Measurements from ENCODE around the gene GAP43. TPM values are rescaled to one million over a fixed set of nuclear protein-coding genes. Genes with fewer than 3 reads are reported as not detected.

GAP43 gene
- total RNA-seq, 6 experiments from 2014 or later: not detected

- intact Hi-C loops (cut with DNase I): no loop called here
- no peak for DNase-seq
- Histone ChIP-seq H3K4me3 (no peak overlapping the region), H3K9me3 (no peaks in the 10 kb centered on the region), H3K4me1 (peaks cover 0 to 6% (median 0%) of the 10 kb centered on the region in 4 donors), H3K36me3 (no peaks in the 10 kb centered on the region), H3K27ac (no peak overlapping the region), H3K27me3 (peaks cover 0 to 9% of the 10 kb centered on the region in 2 donors)
- no peak for ATAC-seq
- no peak for TF ChIP-seq POLR2A (IDR thresholded peaks at IDR 0.05)
- no peak for TF ChIP-seq CTCF (IDR thresholded peaks at IDR 0.05)
- WGBS (ENCODE audit: insufficient coverage, low coverage, low lambda C conversion rate, missing lambda C conversion rate): 39% methylated on average over 1 of the region's 1 CpG
Observed at GRCh38 chr3:115628075-115628412, 4.7 kb downstream of the GAP43 start.

- no peak overlapping the region for H3K27ac ChIP-seq
- intact Hi-C loops (cut with DNase I): no loop called here
- no peak for ATAC-seq
- WGBS (ENCODE audit: insufficient coverage, low coverage, low lambda C conversion rate, missing lambda C conversion rate): 60% methylated on average over 3 of the region's 3 CpGs
- H3K9me3 ChIP-seq: no peaks in the 10 kb centered on the region
- no peak for DNase-seq
- TF ChIP-seq CTCF (IDR thresholded peaks at IDR 0.05): no peak
- no peak for TF ChIP-seq POLR2A (IDR thresholded peaks at IDR 0.05)
- H3K4me3 ChIP-seq: no peak overlapping the region
- H3K4me1 ChIP-seq: no peaks in the 10 kb centered on the region
- no peaks in the 10 kb centered on the region for H3K27me3 ChIP-seq
- no peaks in the 10 kb centered on the region for H3K36me3 ChIP-seq
Observed at GRCh38 chr3:115630850-115631249, 7.5 kb downstream of the GAP43 start.

GRCh38 chr3:115632026-115632425, 8.7 kb downstream of the GAP43 start:
- ATAC-seq: no peak
- no peak overlapping the region for H3K27ac ChIP-seq
- no peaks in the 10 kb centered on the region for H3K27me3 ChIP-seq
- TF ChIP-seq POLR2A (IDR thresholded peaks at IDR 0.05) (no peak), CTCF (IDR thresholded peaks at IDR 0.05) (no peak)
- H3K9me3 ChIP-seq: no peaks in the 10 kb centered on the region
- H3K36me3 ChIP-seq: no peaks in the 10 kb centered on the region
- H3K4me3 ChIP-seq: no peak overlapping the region
- no peaks in the 10 kb centered on the region for H3K4me1 ChIP-seq
- DNase-seq: no peak
- intact Hi-C loops (cut with DNase I): no loop called here

DNA sequence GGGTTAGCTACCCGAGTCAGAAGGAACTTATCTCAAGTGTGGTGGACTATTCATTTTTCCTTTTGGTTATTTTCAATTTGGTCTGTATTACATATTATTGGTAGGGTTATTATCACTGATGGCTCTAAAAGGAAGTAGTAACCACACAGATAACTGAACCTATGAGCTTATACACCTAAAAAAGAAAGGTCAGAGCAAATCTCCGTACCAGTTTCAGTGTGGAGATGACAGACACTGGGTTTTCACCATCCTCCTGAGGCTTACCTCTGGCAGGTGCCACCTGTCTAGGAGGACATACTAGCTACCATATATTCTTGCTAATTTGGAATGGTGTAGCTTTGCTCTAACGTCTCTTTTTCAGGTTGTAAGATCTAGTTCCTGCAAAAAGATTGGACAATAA, 10.2 kb downstream of the GAP43 start:
- Histone ChIP-seq H3K27ac (no peak overlapping the region), H3K36me3 (no peaks in the 10 kb centered on the region), H3K9me3 (no peaks in the 10 kb centered on the region), H3K27me3 (no peaks in the 10 kb centered on the region), H3K4me1 (no peaks in the 10 kb centered on the region), H3K4me3 (no peak overlapping the region)
- WGBS (ENCODE audit: insufficient coverage, low coverage, low lambda C conversion rate, missing lambda C conversion rate): 75% methylated on average over 3 of the region's 3 CpGs
- TF ChIP-seq CTCF (IDR thresholded peaks at IDR 0.05): no peak
- no peak for TF ChIP-seq POLR2A (IDR thresholded peaks at IDR 0.05)
- ATAC-seq: no peak
- intact Hi-C loops (cut with DNase I): no loop called here
- DNase-seq: no peak

DNA sequence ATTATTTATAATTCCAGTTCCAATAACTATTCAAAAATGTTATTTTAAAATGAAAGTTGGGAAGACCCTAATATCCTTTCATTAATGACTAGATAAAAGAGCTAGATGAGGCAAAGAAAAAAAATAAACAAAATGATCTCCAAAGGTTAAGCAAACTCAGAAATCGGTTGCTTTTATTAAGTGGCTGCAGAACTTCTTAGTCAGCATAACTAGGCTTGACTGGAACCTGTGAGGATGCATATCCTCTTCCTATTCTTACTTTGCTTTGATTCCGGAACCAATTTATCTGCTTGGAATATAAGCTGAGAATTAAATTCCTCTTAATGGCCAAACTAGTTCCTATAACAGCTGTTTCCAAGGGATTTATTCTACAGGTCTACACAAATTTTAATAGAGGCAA, 10.7 kb downstream of the GAP43 start:
- Histone ChIP-seq H3K4me1 (no peaks in the 10 kb centered on the region), H3K36me3 (no peaks in the 10 kb centered on the region), H3K4me3 (no peak overlapping the region), H3K27ac (no peak overlapping the region), H3K9me3 (no peaks in the 10 kb centered on the region), H3K27me3 (no peaks in the 10 kb centered on the region)
- 45% methylated on average over 2 of the region's 2 CpGs for WGBS (ENCODE audit: insufficient coverage, low coverage, low lambda C conversion rate, missing lambda C conversion rate)
- ATAC-seq: no peak
- intact Hi-C loops (cut with DNase I): no loop called here
- TF ChIP-seq POLR2A (IDR thresholded peaks at IDR 0.05) (no peak), CTCF (IDR thresholded peaks at IDR 0.05) (no peak)
- no peak for DNase-seq
